Measurements from ENCODE around the gene SLC25A21.

DNA sequence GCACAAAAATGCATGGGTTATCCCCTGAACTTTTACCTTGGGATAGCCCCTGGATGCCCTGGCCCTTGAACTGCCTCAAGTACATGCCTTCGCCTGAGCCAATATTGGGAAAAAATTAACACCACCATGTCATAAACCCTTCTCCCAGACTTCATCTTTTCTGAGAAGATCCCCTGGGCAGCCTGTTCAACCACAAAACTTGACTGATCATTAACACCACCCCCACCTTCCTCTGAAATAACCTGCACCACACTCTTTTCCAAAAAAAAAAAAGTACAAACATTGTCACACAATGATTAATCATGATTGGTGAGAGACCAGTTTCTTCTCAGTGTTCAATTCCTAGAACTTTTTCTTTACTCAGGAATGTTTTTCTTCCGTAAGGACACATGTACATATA lies 292.8 kb downstream of the SLC25A21 start:
- no peak for TF ChIP-seq TAF1 (IDR thresholded peaks at IDR 0.05; ENCODE audit: borderline replicate concordance, low read depth, low read length)
- no peak for TF ChIP-seq POLR2A (IDR thresholded peaks at IDR 0.05; ENCODE audit: low read depth, low read length)
